A549 (cell line): ENCODE data around the gene CCDC88B. TPM values are rescaled to one million over a fixed set of nuclear protein-coding genes. Genes with fewer than 3 reads are reported as not detected.

Source experiments
- ATAC-seq, 2 experiments: fragments of 200-7000 bp in 1 of 2; fragments of >200 bp in 1 of 2; cut with Nextera tagmentation in 1 of 2; cut with Tn5 transposase in 1 of 2; 3 replicates each; pipeline versions ENCODE4 v1.8.0 to v1.9.1; 2018 to 2020; ENCODE audit warnings: mild to moderate bottlenecking in 1 of 2, moderate library complexity in 1 of 2
- CTCF ChIA-PET: fragments of 300-600 bp; sonication (Branson Sonifier 250); formaldehyde crosslinking; extraction: SDS; loops from one replicate; lab custom pipeline; 2021; ENCODE audit warnings: antibody characterized with exemption, inconsistent platforms; lab: Yijun Ruan, JAX
- POLR2A ChIA-PET: fragments of 350-600 bp; formaldehyde crosslinking; extraction: SDS; loops from one replicate; lab custom pipeline; 2021; ENCODE audit warnings: antibody characterized with exemption, inconsistent platforms; lab: Yijun Ruan, JAX
- DNase-seq, 2 experiments: peaks; one replicate each; pipeline versions ENCODE4 v3.0.0 to v3.0.0-alpha.2; 2011 to 2016; ENCODE audit warnings: low read depth in 1 of 2, low spot score in 1 of 2
- FAIRE-seq: peaks from 2 replicates; lab custom pipeline; 2011; peaks lifted over from hg19 to GRCh38; lab: Jason Lieb, UNC
- H3K27ac ChIP-seq, 2 experiments: fragments of >200 bp; sonication (Bioruptor Twin); formaldehyde crosslinking; 3 replicates each; pipeline ENCODE4 v1.5.1; 2016 to 2017
- H3K4me1 ChIP-seq: fragments of >200 bp; sonication (Bioruptor Twin); formaldehyde crosslinking; 3 replicates; pipeline ENCODE4 v1.6.1; 2016
- H3K4me2 ChIP-seq: fragments of >200 bp; sonication (Bioruptor Twin); formaldehyde crosslinking; 3 replicates; pipeline ENCODE4 v1.6.1; 2016
- H3K4me3 ChIP-seq: fragments of >200 bp; sonication (Bioruptor Twin); formaldehyde crosslinking; 3 replicates; pipeline ENCODE4 v1.5.1; 2016
- H3K9me3 ChIP-seq: fragments of >200 bp; sonication (Bioruptor Twin); formaldehyde crosslinking; 3 replicates; pipeline ENCODE4 v1.6.1; 2016
- BHLHE40 ChIP-seq: IDR thresholded peaks from 2 replicates; pipeline ENCODE4 v1.6.1; 2012; ENCODE audit warnings: low read depth, low read length, inconsistent platforms
- CBX2 ChIP-seq: fragments of 200-600 bp; sonication (generic); IDR thresholded peaks from 2 replicates; pipeline ENCODE4 v1.6.1; 2016; ENCODE audit warnings: low read depth, mild to moderate bottlenecking, borderline replicate concordance
- CEBPB ChIP-seq, 2 experiments: fragments of >200 bp in 1 of 2; sonication (Bioruptor Twin) in 1 of 2; formaldehyde crosslinking in 1 of 2; IDR thresholded peaks; 2 replicates each; pipeline ENCODE4 v1.6.1; 2012 to 2016
- CHD2 ChIP-seq: fragments of 150-350 bp; IDR thresholded peaks from 2 replicates; pipeline ENCODE4 v1.6.1; 2014; ENCODE audit warnings: low read length; ENCODE audit not compliant: partially characterized antibody
- CHD4 ChIP-seq: fragments of 200-600 bp; sonication (generic); IDR thresholded peaks from 2 replicates; pipeline ENCODE4 v1.6.1; 2016; ENCODE audit warnings: antibody characterized with exemption, mild to moderate bottlenecking, borderline replicate concordance
- ESRRA ChIP-seq: fragments of 150-350 bp; IDR thresholded peaks from 2 replicates; pipeline ENCODE4 v1.6.1; 2014; ENCODE audit warnings: mild to moderate bottlenecking, low read length, borderline replicate concordance
- FOSB ChIP-seq: fragments of 250-450 bp; sonication (Bioruptor Pico); IDR thresholded peaks from 2 replicates; pipeline ENCODE4 v1.5.0; 2020; ENCODE audit warnings: mild to moderate bottlenecking, moderate library complexity
- GATA3 ChIP-seq: IDR thresholded peaks from 2 replicates; pipeline ENCODE4 v1.6.1; 2012; ENCODE audit warnings: borderline replicate concordance
- HEYL ChIP-seq: fragments of 250-450 bp; sonication (Bioruptor Pico); IDR thresholded peaks from 2 replicates; pipeline ENCODE4 v1.8.0; 2021; ENCODE audit warnings: mild to moderate bottlenecking, moderate library complexity
- JUN ChIP-seq, 2 experiments: fragments of >200 bp; sonication (Bioruptor Twin); formaldehyde crosslinking; IDR thresholded peaks; 2 replicates in 1 of 2; 3 replicates in 1 of 2; pipeline ENCODE4 v1.6.1; 2016 to 2017
- JUNB ChIP-seq: fragments of >200 bp; sonication (Bioruptor Twin); formaldehyde crosslinking; IDR thresholded peaks from 2 replicates; pipeline ENCODE4 v1.6.1; 2016
- KDM1A ChIP-seq: fragments of 200-600 bp; sonication (generic); IDR thresholded peaks from 2 replicates; pipeline ENCODE4 v1.6.1; 2016; ENCODE audit warnings: low read depth, mild to moderate bottlenecking
- NFE2L2 ChIP-seq: fragments of 150-350 bp; conservative IDR thresholded peaks from 2 replicates; pipeline ENCODE4 v1.6.1; 2014; ENCODE audit warnings: low read length
- PHF8 ChIP-seq: fragments of 200-600 bp; sonication (generic); IDR thresholded peaks from 2 replicates; pipeline ENCODE4 v1.6.1; 2016; ENCODE audit warnings: low read depth, mild to moderate bottlenecking, antibody characterized with exemption, moderate library complexity, borderline replicate concordance
- POLR2AphosphoS2 ChIP-seq: conservative IDR thresholded peaks from 2 replicates; pipeline ENCODE4 v1.6.1; 2012; ENCODE audit warnings: low read length, improper control_type of control experiment, inconsistent platforms
- RARB ChIP-seq: fragments of 250-450 bp; sonication (Bioruptor Pico); IDR thresholded peaks from 2 replicates; pipeline ENCODE4 v1.8.0; 2021; ENCODE audit warnings: mild to moderate bottlenecking, moderate library complexity
- TP53 ChIP-seq: fragments of 250-450 bp; sonication (Bioruptor Pico); IDR thresholded peaks from 2 replicates; pipeline ENCODE4 v1.5.0; 2021; ENCODE audit warnings: mild to moderate bottlenecking, moderate library complexity
- WGBS: methylation state at CpG from one replicate; pipeline ENCODE4 v1.1.6; 2017; ENCODE audit errors: missing lambda C conversion rate; 5-methylcytosine and 5-hydroxymethylcytosine counted together
- polyA plus RNA-seq, 4 experiments: library from polyadenylated mRNA; depleted of rRNA in 3 of 4; stranded (reverse); fragments of >200 nt; fragmentation: RNase III in 1 of 4; extraction: RNeasy Plus Mini Kit Qiagen cat#74134 plus additional on column Dnase treatment in 1 of 4; gene quantifications; 2 replicates in 3 of 4; 3 replicates in 1 of 4; pipeline ENCODE4 v1.2.3, GENCODE V29; 2011 to 2017
- TF ChIP-seq, protein P1 (sequence below): fragments of 200-600 bp; sonication (generic); IDR thresholded peaks from 2 replicates; pipeline ENCODE4 v1.6.1; 2016; ENCODE audit warnings: antibody characterized with exemption, mild to moderate bottlenecking, moderate library complexity

CCDC88B gene
- polyA plus RNA-seq, 2 of the 4 experiments (the other 2 are of a cell fraction) = 4.8 to 8.8 TPM

DNA sequence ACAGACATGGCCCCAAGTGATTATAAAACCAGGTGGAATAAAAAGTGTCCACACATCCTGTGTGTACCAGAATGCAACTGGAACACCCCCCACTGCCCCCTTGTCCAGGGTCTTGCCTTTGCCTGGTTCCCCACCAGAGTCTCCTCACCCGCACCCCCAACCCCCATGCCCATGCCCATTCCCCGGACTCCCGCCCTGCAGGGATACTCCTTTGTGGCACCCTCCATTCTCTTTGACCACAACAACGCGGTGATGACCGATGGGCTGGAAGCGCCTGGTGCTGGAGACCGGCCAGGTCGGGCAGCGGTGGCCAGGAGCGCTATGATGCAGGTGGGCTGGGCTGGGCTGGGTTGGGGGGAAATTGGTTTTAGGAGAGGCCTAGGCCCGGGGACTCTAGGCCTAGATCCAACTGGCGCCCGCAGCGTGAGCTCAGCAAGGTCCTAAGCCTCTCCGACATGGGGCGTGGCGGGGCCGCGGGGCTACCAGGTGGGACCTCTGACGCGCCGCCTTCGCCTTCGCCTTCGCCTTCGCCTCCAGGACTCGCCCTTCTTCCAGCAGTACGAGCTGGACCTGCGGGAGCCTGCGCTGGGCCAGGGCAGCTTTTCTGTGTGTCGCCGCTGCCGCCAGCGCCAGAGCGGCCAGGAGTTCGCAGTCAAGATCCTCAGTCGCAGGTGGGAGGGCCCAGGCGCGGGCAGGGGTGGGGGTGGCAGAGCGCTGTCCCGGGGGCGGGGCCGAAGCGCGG lies 28.1 kb downstream of the CCDC88B start:
- no peak for ATAC-seq
- H3K9me3 ChIP-seq = no peaks in the 10 kb centered on the region
- H3K4me1 ChIP-seq = no peaks in the 10 kb centered on the region
- WGBS = 98% methylated on average over 35 of the region's 46 CpGs
- TF ChIP-seq HEYL (CRISPR knock-in tag) (no peak), ESRRA (no peak), CHD2 (no peak), PHF8 (no peak), CHD4 (no peak)
- ChIA-PET CTCF (interaction anchor here (4.3 kb wide), 1 partner anchor 12 kb away, joined by 23 read pairs; no protein-coding TSS in a partner anchor), POLR2A (interaction anchor here (0.7 kb wide), 1 partner anchor 310 kb away, joined by 4 read pairs; no protein-coding TSS in a partner anchor)
- DNase-seq = no peak
- no peak for FAIRE-seq
- no peak overlapping the region for H3K4me2 ChIP-seq
- H3K27ac ChIP-seq = no peak overlapping the region
- no peak overlapping the region for H3K4me3 ChIP-seq

DNA sequence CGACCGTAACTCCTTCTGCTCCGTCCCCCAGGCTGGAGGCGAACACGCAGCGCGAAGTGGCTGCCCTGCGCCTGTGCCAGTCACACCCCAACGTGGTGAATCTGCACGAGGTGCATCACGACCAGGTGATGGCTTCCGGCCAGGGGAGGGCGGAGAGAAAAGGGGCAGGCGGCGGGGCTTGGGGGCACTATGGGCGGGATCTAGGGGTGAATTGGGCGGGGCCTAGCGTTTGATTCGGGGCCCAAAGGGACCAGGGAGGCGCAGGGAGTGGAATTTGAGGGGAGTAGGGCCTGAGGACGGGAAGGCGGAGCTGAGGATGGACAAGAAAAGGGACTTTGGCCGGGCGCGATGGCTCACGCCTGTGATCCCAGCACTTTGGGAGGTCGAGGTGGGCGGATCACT lies 28.7 kb downstream of the CCDC88B start:
- CTCF ChIA-PET = no interaction called here
- Histone ChIP-seq H3K4me2 (no peak overlapping the region), H3K4me1 (no peaks in the 10 kb centered on the region), H3K9me3 (no peaks in the 10 kb centered on the region), H3K27ac (no peak overlapping the region), H3K4me3 (no peak overlapping the region)
- POLR2A ChIA-PET = interaction anchor here (0.7 kb wide), 1 partner anchor 309 kb away, joined by 4 read pairs; no protein-coding TSS in a partner anchor
- no peak for FAIRE-seq
- no peak for DNase-seq
- TF ChIP-seq JUN (IDR thresholded peaks at IDR 0.05) (no peak), CEBPB (IDR thresholded peaks at IDR 0.05) (no peak), BHLHE40 (no peak), NFE2L2 (no peak), FOSB (CRISPR knock-in tag) (no peak)
- no peak for ATAC-seq
- WGBS = 94% methylated on average over 19 of the region's 28 CpGs

DNA sequence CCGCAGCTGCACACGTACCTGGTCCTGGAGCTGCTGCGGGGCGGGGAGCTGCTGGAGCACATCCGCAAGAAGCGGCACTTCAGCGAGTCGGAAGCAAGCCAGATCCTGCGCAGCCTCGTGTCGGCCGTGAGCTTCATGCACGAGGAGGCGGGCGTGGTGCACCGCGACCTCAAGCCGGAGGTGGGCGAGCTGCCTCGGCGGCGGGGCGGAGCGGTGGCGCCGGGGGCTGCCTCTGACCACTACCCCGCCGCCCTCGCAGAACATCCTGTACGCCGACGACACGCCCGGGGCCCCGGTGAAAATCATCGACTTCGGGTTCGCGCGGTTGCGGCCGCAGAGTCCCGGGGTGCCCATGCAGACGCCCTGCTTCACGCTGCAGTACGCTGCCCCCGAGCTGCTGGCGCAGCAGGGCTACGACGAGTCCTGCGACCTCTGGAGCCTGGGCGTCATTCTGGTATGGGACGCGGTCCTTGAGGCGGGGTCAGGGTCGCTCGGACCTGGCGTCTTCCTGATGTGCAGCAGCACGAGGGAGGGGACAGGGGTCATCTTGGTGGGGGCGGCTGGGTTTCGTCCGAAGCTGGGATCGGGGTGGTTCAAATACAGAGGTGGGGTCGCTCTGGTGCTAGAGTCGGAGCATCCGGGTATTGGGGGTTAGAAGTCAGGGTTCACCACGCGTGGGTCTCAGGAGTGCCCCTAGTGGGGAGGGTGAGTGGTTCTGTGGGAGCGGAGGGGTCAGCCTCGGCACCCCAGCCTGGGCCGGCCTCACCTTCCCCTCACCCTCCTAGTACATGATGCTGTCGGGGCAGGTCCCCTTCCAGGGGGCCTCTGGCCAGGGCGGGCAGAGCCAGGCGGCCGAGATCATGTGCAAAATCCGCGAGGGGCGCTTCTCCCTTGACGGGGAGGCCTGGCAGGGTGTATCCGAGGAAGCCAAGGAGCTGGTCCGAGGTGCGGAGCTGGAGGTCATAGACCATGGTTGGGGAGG lies 29.7 kb downstream of the CCDC88B start:
- ATAC-seq = no peak
- 96% methylated on average over 81 of the region's 82 CpGs for WGBS

DNA sequence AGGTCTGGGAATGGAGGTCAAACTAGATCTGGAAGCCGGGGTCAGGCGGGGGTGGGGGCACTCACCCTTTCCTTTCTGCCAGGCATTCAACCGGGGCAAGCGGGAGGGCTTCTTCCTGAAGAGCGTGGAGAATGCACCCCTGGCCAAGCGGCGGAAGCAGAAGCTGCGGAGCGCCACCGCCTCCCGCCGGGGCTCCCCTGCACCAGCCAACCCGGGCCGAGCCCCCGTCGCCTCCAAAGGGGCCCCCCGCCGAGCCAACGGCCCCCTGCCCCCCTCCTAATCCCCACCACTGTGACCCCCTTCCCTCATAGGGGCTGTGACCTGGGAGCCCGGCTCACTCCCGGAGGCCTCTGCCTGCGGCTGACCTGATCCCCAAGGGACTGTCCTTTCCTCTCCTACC lies 31.2 kb downstream of the CCDC88B start:
- Histone ChIP-seq H3K4me3 (no peak overlapping the region), H3K9me3 (no peaks in the 10 kb centered on the region), H3K4me1 (no peaks in the 10 kb centered on the region), H3K27ac (no peak overlapping the region), H3K4me2 (no peak overlapping the region)
- DNase-seq = no peak
- WGBS = 96% methylated on average over 13 of the region's 22 CpGs
- no peak for ATAC-seq
- FAIRE-seq = no peak
- POLR2A ChIA-PET = no interaction called here
- no peak for TF ChIP-seq TP53 (CRISPR knock-in tag)
- no peak for TF ChIP-seq JUNB
- no peak for TF ChIP-seq POLR2AphosphoS2
- TF ChIP-seq KDM1A = no peak
- TF ChIP-seq, protein P1, sequence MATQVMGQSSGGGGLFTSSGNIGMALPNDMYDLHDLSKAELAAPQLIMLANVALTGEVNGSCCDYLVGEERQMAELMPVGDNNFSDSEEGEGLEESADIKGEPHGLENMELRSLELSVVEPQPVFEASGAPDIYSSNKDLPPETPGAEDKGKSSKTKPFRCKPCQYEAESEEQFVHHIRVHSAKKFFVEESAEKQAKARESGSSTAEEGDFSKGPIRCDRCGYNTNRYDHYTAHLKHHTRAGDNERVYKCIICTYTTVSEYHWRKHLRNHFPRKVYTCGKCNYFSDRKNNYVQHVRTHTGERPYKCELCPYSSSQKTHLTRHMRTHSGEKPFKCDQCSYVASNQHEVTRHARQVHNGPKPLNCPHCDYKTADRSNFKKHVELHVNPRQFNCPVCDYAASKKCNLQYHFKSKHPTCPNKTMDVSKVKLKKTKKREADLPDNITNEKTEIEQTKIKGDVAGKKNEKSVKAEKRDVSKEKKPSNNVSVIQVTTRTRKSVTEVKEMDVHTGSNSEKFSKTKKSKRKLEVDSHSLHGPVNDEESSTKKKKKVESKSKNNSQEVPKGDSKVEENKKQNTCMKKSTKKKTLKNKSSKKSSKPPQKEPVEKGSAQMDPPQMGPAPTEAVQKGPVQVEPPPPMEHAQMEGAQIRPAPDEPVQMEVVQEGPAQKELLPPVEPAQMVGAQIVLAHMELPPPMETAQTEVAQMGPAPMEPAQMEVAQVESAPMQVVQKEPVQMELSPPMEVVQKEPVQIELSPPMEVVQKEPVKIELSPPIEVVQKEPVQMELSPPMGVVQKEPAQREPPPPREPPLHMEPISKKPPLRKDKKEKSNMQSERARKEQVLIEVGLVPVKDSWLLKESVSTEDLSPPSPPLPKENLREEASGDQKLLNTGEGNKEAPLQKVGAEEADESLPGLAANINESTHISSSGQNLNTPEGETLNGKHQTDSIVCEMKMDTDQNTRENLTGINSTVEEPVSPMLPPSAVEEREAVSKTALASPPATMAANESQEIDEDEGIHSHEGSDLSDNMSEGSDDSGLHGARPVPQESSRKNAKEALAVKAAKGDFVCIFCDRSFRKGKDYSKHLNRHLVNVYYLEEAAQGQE = no peak
- TF ChIP-seq CBX2 = no peak
- no peak for TF ChIP-seq NFE2L2
- CTCF ChIA-PET = interaction anchor here (1.2 to 2.5 kb wide), 3 partner anchors 11 to 29 kb away, joined by 3 to 10 read pairs (median 4); no protein-coding TSS in a partner anchor

More for the DNA sequence above, 29.7 kb downstream of the CCDC88B start:
- Histone ChIP-seq H3K27ac (no peak overlapping the region), H3K4me3 (no peak overlapping the region), H3K9me3 (no peaks in the 10 kb centered on the region), H3K4me1 (no peaks in the 10 kb centered on the region), H3K4me2 (no peak overlapping the region)
- DNase-seq = no peak
- no peak for FAIRE-seq
- ChIA-PET POLR2A (no interaction called here), CTCF (interaction anchor here (0.6 to 1.4 kb wide), 3 partner anchors 9 to 25 kb away, joined by 3 to 4 read pairs (median 3); no protein-coding TSS in a partner anchor)
- TF ChIP-seq GATA3 = no peak
- TF ChIP-seq RARB (CRISPR knock-in tag) = no peak
